ENCODE measurements around the gene NEU1. TPM values are rescaled to one million over a fixed set of nuclear protein-coding genes. Genes with fewer than 3 reads are reported as not detected.
A peak's percentile ranks its signal among the peaks of the same experiment; 100 is the strongest.

NEU1 gene
- total and polyA plus RNA-seq, 8 donors: 11.3 to 60.7 (median 23.6) TPM

DNA sequence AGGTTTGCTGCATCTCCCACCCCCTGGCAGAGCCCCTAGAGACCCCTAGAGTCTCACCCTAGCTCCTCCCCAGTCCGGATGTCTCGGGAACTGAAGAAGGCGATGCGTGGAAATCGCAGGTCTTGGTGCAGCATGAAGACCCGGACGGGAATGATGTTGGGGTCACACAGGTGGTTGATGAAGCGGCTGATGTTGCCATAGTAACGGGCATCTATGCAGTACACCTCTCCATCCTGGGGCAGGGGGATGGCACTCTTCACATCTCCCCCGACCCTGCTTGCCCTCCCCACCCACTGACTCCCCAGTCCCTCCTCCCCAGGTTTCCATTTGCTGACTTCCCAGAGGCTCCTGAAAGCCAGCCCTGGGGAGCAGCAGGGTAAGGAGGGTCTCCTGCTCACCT lies 18.0 kb upstream of the NEU1 start:
- no peaks in the 10 kb centered on the region for H3K27me3 ChIP-seq
- no peaks in the 10 kb centered on the region for H3K9me3 ChIP-seq
- peaks cover 10 to 31% (median 18%) of the 10 kb centered on the region in 4 donors for H3K4me1 ChIP-seq
- 83 to 93% (median 91%) methylated on average over 10 of the region's 10 CpGs for WGBS, 5 donors
- no peak for DNase-seq
- H3K4me3 ChIP-seq: no peak overlapping the region
- H3K36me3 ChIP-seq: peaks cover 52 to 69% (median 63%) of the 10 kb centered on the region in 4 donors
- intact Hi-C loops (cut with DNase I; ENCODE audit: low total_unique reads): no loop called here
- TF ChIP-seq, protein P1, sequence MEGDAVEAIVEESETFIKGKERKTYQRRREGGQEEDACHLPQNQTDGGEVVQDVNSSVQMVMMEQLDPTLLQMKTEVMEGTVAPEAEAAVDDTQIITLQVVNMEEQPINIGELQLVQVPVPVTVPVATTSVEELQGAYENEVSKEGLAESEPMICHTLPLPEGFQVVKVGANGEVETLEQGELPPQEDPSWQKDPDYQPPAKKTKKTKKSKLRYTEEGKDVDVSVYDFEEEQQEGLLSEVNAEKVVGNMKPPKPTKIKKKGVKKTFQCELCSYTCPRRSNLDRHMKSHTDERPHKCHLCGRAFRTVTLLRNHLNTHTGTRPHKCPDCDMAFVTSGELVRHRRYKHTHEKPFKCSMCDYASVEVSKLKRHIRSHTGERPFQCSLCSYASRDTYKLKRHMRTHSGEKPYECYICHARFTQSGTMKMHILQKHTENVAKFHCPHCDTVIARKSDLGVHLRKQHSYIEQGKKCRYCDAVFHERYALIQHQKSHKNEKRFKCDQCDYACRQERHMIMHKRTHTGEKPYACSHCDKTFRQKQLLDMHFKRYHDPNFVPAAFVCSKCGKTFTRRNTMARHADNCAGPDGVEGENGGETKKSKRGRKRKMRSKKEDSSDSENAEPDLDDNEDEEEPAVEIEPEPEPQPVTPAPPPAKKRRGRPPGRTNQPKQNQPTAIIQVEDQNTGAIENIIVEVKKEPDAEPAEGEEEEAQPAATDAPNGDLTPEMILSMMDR (IDR thresholded peaks at IDR 0.05): no peak
- no peak for TF ChIP-seq EP300 (IDR thresholded peaks at IDR 0.05)
- no peak for TF ChIP-seq POLR2A (IDR thresholded peaks at IDR 0.05)
- no peak for TF ChIP-seq POLR2AphosphoS5 (IDR thresholded peaks at IDR 0.05)
- peak overlapping the region in 2 of 5 donors; percentile 87 to 94 for H3K27ac ChIP-seq

DNA sequence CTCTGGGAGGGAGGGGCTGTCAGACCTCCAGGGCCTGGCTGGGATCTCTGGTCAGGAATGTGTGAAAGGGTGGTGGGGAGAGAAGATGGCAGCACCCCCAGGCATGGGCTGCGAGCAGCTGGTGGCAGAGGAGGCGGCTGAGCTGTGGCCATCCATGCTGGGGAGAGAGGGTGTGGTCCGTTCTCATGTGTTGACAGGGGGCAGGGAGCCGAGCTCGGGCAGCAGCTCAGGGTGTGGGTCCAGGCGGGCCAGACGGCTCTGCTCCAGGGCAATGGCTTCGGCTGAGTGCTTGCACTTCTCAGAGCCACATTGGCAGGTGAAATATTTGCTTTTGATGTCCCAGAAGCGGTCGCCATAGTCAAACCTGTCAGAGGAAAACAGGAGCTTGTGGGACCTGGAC lies 17.3 kb upstream of the NEU1 start:
- H3K27me3 ChIP-seq: no peaks in the 10 kb centered on the region
- no peaks in the 10 kb centered on the region for H3K9me3 ChIP-seq
- no peak for TF ChIP-seq POLR2AphosphoS5 (IDR thresholded peaks at IDR 0.05)
- TF ChIP-seq EP300 (IDR thresholded peaks at IDR 0.05): no peak
- TF ChIP-seq, protein P1 (IDR thresholded peaks at IDR 0.05): no peak
- TF ChIP-seq POLR2A (IDR thresholded peaks at IDR 0.05): no peak
- WGBS, 5 donors: 30 to 65% (median 58%) methylated on average over 2 to 10 of the region's 10 CpGs
- peaks cover 12 to 38% (median 22%) of the 10 kb centered on the region in 4 donors for H3K4me1 ChIP-seq
- DNase-seq: peak; percentile 64 to 73
- H3K27ac ChIP-seq: peak overlapping the region; percentile 85 to 95 (median 92)
- intact Hi-C loops (cut with DNase I; ENCODE audit: low total_unique reads): no loop called here
- peak overlapping the region in 2 of 4 donors; percentile 5 to 36 for H3K4me3 ChIP-seq
- peaks cover 46 to 65% (median 56%) of the 10 kb centered on the region in 4 donors for H3K36me3 ChIP-seq

- Histone ChIP-seq H3K4me3 (peak overlapping the region; percentile 36 to 59 (median 47)), H3K36me3 (peaks cover 45 to 65% (median 52%) of the 10 kb centered on the region in 4 donors), H3K27me3 (no peaks in the 10 kb centered on the region), H3K27ac (peak overlapping the region; percentile 85 to 95 (median 92)), H3K9me3 (no peaks in the 10 kb centered on the region), H3K4me1 (peaks cover 17 to 44% (median 24%) of the 10 kb centered on the region in 4 donors)
- DNase-seq: no peak
- TF ChIP-seq, protein P1 (IDR thresholded peaks at IDR 0.05): no peak
- TF ChIP-seq POLR2A (IDR thresholded peaks at IDR 0.05): no peak
- TF ChIP-seq EP300 (IDR thresholded peaks at IDR 0.05): no peak
- peak in 1 of 3 donors; percentile 8 for TF ChIP-seq POLR2AphosphoS5 (IDR thresholded peaks at IDR 0.05)
- intact Hi-C loops (cut with DNase I; ENCODE audit: low total_unique reads): no loop called here
- 23 to 65% (median 43%) methylated on average over 9 to 13 of the region's 13 CpGs for WGBS, 5 donors
These were observed 16.5 kb upstream of the NEU1 start for GRCh38 chr6:31879143-31879542.

GRCh38 chr6:31878726-31879125 lies 16.1 kb upstream of the NEU1 start, which contains the start of gene SLC44A4:
TSS of gene SLC44A4 (minus strand) at chr6:31878997. CDS start at chr6:31878980, 17 bp downstream.
- H3K27me3 ChIP-seq: no peaks in the 10 kb centered on the region
- no peaks in the 10 kb centered on the region for H3K9me3 ChIP-seq
- H3K36me3 ChIP-seq: peaks cover 41 to 65% (median 48%) of the 10 kb centered on the region in 4 donors
- peak within 1 kb of the TSS; percentile 36 to 59 (median 47) for H3K4me3 ChIP-seq
- WGBS, 5 donors: 28 to 46% (median 32%) methylated on average over 11 to 18 of the region's 18 CpGs
- DNase-seq: peak; percentile 71 to 89
- intact Hi-C loops (cut with DNase I; ENCODE audit: low total_unique reads): no loop called here
- peak within 1 kb of the TSS; percentile 85 to 95 (median 92) for H3K27ac ChIP-seq
- H3K4me1 ChIP-seq: peaks cover 17 to 44% (median 26%) of the 10 kb centered on the region in 4 donors
- TF ChIP-seq, protein P1 (IDR thresholded peaks at IDR 0.05): no peak
- TF ChIP-seq POLR2A (IDR thresholded peaks at IDR 0.05) (peak in 1 of 4 donors; percentile 46), POLR2AphosphoS5 (IDR thresholded peaks at IDR 0.05) (peak in 2 of 3 donors; percentile 79 to 84), EP300 (IDR thresholded peaks at IDR 0.05) (no peak)
